ENCODE data around the gene DLGAP1. TPM values are rescaled to one million over a fixed set of nuclear protein-coding genes. Genes with fewer than 3 reads are reported as not detected.
A peak's percentile ranks its signal among the peaks of the same experiment; 100 is the strongest.

DLGAP1 gene
- total and polyA plus RNA-seq, 2 experiments from 2014 or later: 0.13 to 0.22 TPM

DNA sequence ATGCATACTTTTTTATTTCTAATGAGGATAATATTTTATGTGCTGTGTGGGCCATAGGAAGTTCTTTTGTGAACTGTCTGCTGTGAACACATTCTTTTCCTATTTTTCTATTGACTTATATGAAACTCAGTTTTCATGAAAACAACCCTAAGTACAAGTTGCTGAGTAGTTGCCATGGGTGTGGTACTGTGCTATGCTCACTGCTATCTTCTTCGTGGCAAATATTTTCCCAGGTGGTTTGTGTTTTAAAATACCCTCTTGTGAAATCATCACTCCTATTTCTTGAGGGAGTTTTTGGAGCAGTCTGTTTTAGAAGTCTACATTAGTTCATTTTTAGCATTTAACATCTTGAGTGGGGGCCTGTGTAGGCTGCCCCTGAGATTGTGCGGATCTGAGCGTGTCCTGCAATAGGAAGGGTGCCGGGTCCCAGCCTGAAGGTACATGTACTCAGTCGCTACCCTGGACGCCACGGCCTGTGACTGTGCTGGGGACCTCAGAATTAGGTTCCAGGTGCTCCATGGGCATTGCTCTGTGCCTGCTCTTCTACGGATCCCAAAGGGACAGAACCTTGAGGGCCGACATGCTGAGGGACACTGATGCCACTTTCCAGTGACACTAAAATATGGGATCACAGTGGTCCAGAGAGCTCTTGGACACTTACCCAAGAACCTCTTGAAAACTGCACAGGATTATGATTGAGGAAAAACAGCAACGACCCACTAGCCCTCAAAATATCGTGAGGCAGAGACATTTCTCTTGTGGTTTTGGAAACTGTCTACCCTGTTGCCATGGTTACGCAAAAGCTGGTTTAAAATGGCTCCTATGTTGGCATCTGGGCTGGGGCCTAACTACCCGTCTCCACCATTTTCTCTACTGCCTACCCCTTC lies 524.7 kb downstream of the DLGAP1 start:
- in situ Hi-C loops (cut with MboI): no loop called here
- no peak for TF ChIP-seq EZH2phosphoT487 (IDR thresholded peaks at IDR 0.05; ENCODE audit: insufficient read depth, low read depth)
- no peak for TF ChIP-seq EZH2 (IDR thresholded peaks at IDR 0.05; ENCODE audit: insufficient read depth, poor library complexity, severe bottlenecking)
- Histone ChIP-seq H3K9ac (no peak overlapping the region), H3K9me3 (ENCODE audit: low read depth) (no peaks in the 10 kb centered on the region), H3K9me2 (ENCODE audit: insufficient read depth) (no peaks in the 10 kb centered on the region; the same call in 1 of the 2 replicates), H3K79me2 (ENCODE audit: insufficient read depth) (no peaks in the 10 kb centered on the region), H3K4me3 (no peak overlapping the region), H3K27me3 (replicated peaks; ENCODE audit: insufficient read depth) (no peaks in the 10 kb centered on the region), H3F3A (ENCODE audit: insufficient read depth) (no peaks in the 10 kb centered on the region), H3K36me3 (ENCODE audit: low read depth) (no peaks in the 10 kb centered on the region), H3K4me2 (ENCODE audit: unreplicated experiment) (no peak overlapping the region), H4K20me1 (ENCODE audit: insufficient read depth) (no peaks in the 10 kb centered on the region), H3K4me1 (ENCODE audit: insufficient read depth) (peaks cover under 1% of the 10 kb centered on the region; the same call in 1 of the 2 replicates), H3K27ac (no peak overlapping the region), H2AFZ (no peak overlapping the region)
- WGBS, 2 experiments (ENCODE audit: low coverage in 1 of 2, low lambda C conversion rate in 2 of 2, missing lambda C conversion rate in 2 of 2): 85 to 86% methylated on average over 13 of the region's 13 CpGs
- DNase-seq: no peak

DNA sequence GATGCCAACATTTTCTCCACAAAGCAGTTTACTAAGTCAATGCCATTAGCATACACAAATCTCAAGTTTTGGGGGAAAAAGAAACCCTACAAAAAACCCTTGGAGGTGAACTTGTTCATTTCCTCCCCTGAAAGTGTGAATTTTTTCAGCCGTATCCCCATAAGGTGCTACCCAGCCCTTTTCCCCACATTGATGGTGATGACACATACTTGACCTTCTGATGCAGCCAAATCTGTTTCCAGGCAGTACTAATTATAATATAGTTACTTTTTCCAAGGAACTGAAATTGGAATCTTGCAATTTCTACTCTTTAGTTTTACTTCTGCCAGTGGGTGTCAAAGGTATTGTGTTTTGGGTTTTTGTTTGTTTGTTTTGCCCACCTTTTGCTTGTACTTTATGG lies 530.7 kb downstream of the DLGAP1 start:
- peak overlapping the region; percentile 37; the same call in 1 of the 2 replicates for H3K9ac ChIP-seq
- H3K9me3 ChIP-seq (ENCODE audit: low read depth): no peaks in the 10 kb centered on the region
- H2AFZ ChIP-seq: 0 out of 2 replicates have a peak overlapping the region, but pooled peaks have one; percentile 19
- TF ChIP-seq EZH2phosphoT487 (IDR thresholded peaks at IDR 0.05; ENCODE audit: insufficient read depth, low read depth): no peak
- TF ChIP-seq EZH2 (IDR thresholded peaks at IDR 0.05; ENCODE audit: insufficient read depth, poor library complexity, severe bottlenecking): no peak
- in situ Hi-C loops (cut with MboI): no loop called here
- H3K4me2 ChIP-seq (ENCODE audit: unreplicated experiment): peak overlapping the region; percentile 39
- DNase-seq: peak; percentile 65
- no peaks in the 10 kb centered on the region for H3K9me2 ChIP-seq (ENCODE audit: insufficient read depth)
- H3K27me3 ChIP-seq (replicated peaks; ENCODE audit: insufficient read depth): no peaks in the 10 kb centered on the region
- H3K36me3 ChIP-seq (ENCODE audit: low read depth): no peaks in the 10 kb centered on the region
- H3K4me1 ChIP-seq (ENCODE audit: insufficient read depth): peaks cover 20% of the 10 kb centered on the region
- no peak overlapping the region for H3K4me3 ChIP-seq
- no peaks in the 10 kb centered on the region for H3K79me2 ChIP-seq (ENCODE audit: insufficient read depth)
- peaks cover 15% of the 10 kb centered on the region; the same call in 1 of the 2 replicates for H3F3A ChIP-seq (ENCODE audit: insufficient read depth)
- H4K20me1 ChIP-seq (ENCODE audit: insufficient read depth): no peaks in the 10 kb centered on the region
- WGBS, 2 experiments (ENCODE audit: low coverage in 1 of 2, low lambda C conversion rate in 2 of 2, missing lambda C conversion rate in 2 of 2): 0 to 5% methylated on average over 1 of the region's 1 CpG
- peak overlapping the region; percentile 72 for H3K27ac ChIP-seq

DNA sequence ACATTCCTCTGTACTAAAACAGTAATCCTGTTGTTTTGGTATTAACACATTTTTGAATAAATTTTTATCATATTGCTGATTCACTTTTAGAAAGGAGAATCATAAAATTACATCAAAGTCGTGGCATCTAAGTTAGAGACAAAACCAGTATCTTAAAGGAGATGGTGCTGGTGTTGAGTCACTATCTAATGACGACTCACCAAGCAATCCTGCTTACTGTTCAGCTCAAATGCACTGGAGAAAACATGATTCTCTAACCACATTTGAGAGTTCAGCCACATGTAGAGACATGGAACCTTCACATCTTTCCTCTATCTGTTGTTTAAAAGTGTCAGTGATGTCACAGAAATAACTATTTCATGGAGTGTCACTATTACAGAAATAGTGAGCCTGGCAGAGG lies 531.4 kb downstream of the DLGAP1 start:
- Histone ChIP-seq H3F3A (ENCODE audit: insufficient read depth) (peaks cover 15% of the 10 kb centered on the region; the same call in 1 of the 2 replicates), H3K79me2 (ENCODE audit: insufficient read depth) (no peaks in the 10 kb centered on the region), H3K4me3 (no peak overlapping the region), H3K36me3 (ENCODE audit: low read depth) (no peaks in the 10 kb centered on the region), H3K27me3 (replicated peaks; ENCODE audit: insufficient read depth) (no peaks in the 10 kb centered on the region), H4K20me1 (ENCODE audit: insufficient read depth) (no peaks in the 10 kb centered on the region), H3K9me3 (ENCODE audit: low read depth) (no peaks in the 10 kb centered on the region), H3K4me2 (ENCODE audit: unreplicated experiment) (peak overlapping the region; percentile 39), H2AFZ (peak overlapping the region; percentile 9; the same call in 1 of the 2 replicates), H3K9me2 (ENCODE audit: insufficient read depth) (no peaks in the 10 kb centered on the region), H3K9ac (peak overlapping the region; percentile 37; the same call in 1 of the 2 replicates), H3K4me1 (ENCODE audit: insufficient read depth) (peaks cover 20% of the 10 kb centered on the region), H3K27ac (peak overlapping the region; percentile 72)
- in situ Hi-C loops (cut with MboI): no loop called here
- WGBS, 2 experiments (ENCODE audit: low coverage in 1 of 2, low lambda C conversion rate in 2 of 2, missing lambda C conversion rate in 2 of 2): 0 to 10% methylated on average over 2 of the region's 2 CpGs
- DNase-seq: peak; percentile 85
- no peak for TF ChIP-seq EZH2 (IDR thresholded peaks at IDR 0.05; ENCODE audit: insufficient read depth, poor library complexity, severe bottlenecking)
- TF ChIP-seq EZH2phosphoT487 (IDR thresholded peaks at IDR 0.05; ENCODE audit: insufficient read depth, low read depth): no peak

DNA sequence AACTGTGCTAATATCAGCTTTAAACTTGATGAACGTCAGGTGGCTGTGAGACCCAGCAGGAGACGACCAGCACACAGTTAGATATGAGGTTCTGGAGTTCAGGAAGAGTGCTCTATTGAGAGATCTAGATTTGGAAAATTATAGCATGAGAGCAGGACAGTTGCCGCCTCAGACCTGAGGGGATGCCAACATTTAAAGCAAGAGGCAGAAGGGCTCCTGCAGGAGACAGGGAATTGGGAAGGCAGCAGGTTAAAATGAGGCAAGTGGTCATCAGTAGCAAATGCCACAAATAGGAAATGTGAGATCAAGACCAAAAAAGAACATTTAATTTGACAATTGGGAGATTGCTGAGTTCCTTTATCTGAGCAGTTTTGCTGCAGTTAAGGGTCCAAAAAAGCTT lies 533.3 kb downstream of the DLGAP1 start:
- no peaks in the 10 kb centered on the region for H3K9me3 ChIP-seq (ENCODE audit: low read depth)
- H3K27ac ChIP-seq: no peak overlapping the region
- WGBS, 2 experiments (ENCODE audit: low coverage in 1 of 2, low lambda C conversion rate in 2 of 2, missing lambda C conversion rate in 2 of 2): 71 to 75% methylated on average over 3 of the region's 3 CpGs
- no peak overlapping the region for H3K9ac ChIP-seq
- no peak for DNase-seq
- H3K4me1 ChIP-seq (ENCODE audit: insufficient read depth): peaks cover 20% of the 10 kb centered on the region
- H3K79me2 ChIP-seq (ENCODE audit: insufficient read depth): no peaks in the 10 kb centered on the region
- no peak overlapping the region for H3K4me3 ChIP-seq
- no peak overlapping the region for H2AFZ ChIP-seq
- H4K20me1 ChIP-seq (ENCODE audit: insufficient read depth): no peaks in the 10 kb centered on the region
- peaks cover 15% of the 10 kb centered on the region; the same call in 1 of the 2 replicates for H3F3A ChIP-seq (ENCODE audit: insufficient read depth)
- H3K4me2 ChIP-seq (ENCODE audit: unreplicated experiment): no peak overlapping the region
- no peak for TF ChIP-seq EZH2phosphoT487 (IDR thresholded peaks at IDR 0.05; ENCODE audit: insufficient read depth, low read depth)
- TF ChIP-seq EZH2 (IDR thresholded peaks at IDR 0.05; ENCODE audit: insufficient read depth, poor library complexity, severe bottlenecking): no peak
- in situ Hi-C loops (cut with MboI): no loop called here
- no peaks in the 10 kb centered on the region for H3K9me2 ChIP-seq (ENCODE audit: insufficient read depth)
- no peaks in the 10 kb centered on the region for H3K27me3 ChIP-seq (replicated peaks; ENCODE audit: insufficient read depth)
- H3K36me3 ChIP-seq (ENCODE audit: low read depth): no peaks in the 10 kb centered on the region
